Cerebellar nuclear complex (tissue), 1 donor: Measurements from ENCODE around the gene SLC22A31.

ENCODE experiments used
- DNase-seq, 2 experiments: peaks; one replicate each; lab custom pipeline; 2025; lab: John Stamatoyannopoulos, UW

The SLC22A31 gene

DNA sequence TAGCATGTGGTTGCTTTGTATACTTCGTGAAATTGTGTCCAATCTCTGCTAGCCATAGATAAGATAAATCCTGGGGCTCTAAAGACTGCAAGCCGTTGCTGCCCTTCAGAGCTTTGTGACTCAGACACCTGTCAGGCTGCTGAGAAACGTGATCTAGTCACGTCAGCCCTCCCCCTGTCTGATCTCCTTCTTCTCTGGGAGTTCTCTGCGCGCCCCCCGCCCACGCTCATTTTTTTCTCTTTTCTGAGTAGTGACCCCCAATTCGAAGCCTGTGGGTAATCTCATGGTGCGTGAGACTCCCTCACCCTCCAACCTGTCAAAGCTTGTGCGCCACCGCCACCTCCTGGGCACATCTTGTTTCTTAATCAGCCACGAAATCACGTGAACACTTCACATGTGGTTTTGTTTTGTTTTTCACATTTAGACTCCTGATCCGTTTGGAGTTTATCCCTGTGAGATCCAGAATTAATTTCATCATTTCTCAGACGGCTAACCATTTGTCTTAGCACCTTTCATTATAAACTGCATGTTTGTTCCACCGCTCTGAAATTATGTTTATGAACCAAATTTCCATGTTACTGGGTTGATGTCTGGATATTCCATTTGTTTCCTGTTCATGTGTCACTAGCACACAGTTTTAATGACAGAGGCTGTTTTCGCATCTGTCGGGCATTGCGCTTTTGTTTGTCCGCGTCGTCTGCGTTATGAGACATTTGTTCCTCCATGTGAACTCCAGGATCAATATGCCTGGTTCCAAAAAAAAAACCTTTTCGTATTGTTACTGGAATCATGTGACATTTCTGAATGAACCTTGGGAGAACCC lies 16.2 kb upstream of the SLC22A31 start:
- DNase-seq: peak in 1 of 2 experiments; percentile 65

DNA sequence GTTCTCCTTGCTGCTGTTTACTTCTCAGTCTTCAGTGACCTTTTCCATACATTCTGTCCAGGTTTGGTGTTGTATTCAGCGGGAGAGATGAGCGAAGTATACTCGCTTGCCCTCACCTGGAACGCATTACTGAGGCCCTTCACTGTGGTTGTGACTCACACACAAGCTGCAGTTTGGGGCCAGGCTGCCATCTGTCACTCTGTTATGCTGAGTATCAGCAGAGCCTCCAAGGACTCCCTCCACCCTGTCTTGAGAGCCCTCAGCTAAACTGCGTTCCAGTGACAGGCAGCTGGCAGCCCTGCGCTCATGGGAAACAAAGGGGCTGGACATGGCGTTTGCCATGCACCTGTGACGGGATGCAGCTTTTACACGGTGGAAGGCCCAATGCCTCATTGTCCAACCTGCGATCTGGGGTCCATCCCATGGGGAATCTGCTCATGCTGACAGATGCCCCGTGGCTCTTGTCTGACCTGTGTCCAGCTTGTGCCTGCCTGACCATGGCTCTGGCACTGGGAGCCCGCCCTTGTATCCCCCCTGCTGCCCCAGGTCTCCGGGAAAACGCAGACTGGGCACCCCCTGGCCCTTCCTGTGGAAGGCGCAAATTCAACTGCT lies 10.7 kb upstream of the SLC22A31 start:
- peak in 1 of 2 experiments; percentile 53 for DNase-seq

DNA sequence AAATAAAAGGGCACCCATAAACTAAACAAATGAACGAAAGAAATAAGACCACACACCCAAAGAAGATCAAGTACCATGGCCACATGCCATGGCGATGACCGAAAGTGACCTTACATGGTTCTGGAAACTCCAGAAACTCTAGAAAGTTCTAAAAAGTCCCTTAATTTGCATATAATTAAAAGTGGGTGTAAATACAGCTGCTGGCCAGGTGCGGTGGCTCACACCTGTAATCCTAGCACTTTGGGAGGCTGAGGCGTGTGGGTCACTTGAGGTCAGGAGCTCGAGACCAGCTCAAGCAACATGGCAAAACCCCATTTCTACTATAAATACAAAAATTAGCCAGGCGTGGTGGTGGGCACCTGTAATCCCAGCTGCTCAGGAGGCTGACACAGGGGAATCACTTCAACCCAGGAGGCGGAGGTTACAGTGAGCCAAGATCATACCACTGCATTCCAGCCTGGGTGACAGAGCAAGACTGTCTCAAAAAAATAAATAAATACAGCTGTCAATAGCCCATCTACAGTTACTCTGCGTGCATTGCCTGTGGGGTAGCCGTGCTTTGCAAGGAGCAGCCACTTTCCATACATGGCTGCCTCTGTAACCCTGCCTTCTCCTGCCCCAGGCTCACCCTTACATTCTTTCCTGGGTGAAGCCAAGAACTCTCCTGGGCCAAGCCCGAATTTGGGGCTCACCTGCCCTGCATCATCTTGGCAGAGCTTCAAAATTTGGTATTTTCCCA lies 10.0 kb upstream of the SLC22A31 start:
- DNase-seq: no peak

DNA sequence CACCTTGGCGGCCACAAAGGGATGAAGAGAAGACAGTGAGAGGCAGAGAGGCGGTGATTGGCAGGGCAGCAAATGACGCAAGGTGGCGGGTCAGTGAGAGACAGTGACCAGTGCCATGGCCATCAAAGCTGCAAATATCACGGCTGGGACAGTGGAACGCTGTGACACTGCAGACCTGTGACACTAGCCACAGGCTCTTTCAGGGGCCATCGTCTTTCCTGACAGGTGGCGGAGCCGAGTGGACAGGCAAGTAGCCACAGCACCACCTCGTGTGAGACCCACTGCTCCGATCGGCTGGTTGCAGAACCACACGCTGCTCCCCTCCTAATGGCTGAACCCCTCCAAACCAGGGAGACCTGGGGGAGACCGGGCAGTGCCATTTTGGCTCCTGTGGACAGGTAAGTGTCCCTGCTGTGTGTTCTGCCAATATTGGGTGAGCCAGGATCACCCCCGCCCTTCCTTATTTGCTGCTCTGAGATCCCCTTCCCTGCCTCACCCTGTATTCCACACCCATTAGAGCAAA lies 9.2 kb upstream of the SLC22A31 start:
- DNase-seq: no peak

DNA sequence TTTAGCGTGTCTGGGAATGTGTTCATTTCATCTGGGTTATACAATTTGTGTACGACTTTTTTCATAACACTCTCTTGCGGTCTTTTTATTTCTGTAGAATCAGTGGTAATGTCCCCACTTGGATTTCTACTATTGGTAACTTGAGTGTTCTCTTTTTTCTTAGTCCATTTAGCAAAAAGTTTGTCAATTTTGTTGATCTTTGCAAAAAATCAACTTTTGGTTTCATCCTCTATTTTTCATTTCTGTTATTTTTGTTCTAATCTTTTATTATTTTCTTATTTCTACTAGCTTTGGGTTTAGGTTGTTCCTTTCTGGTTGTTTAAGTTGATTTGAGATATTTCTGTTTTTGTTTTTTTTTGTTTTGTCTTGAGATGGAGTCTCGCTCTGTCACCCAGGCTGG lies 7.7 kb upstream of the SLC22A31 start:
- DNase-seq: no peak

DNA sequence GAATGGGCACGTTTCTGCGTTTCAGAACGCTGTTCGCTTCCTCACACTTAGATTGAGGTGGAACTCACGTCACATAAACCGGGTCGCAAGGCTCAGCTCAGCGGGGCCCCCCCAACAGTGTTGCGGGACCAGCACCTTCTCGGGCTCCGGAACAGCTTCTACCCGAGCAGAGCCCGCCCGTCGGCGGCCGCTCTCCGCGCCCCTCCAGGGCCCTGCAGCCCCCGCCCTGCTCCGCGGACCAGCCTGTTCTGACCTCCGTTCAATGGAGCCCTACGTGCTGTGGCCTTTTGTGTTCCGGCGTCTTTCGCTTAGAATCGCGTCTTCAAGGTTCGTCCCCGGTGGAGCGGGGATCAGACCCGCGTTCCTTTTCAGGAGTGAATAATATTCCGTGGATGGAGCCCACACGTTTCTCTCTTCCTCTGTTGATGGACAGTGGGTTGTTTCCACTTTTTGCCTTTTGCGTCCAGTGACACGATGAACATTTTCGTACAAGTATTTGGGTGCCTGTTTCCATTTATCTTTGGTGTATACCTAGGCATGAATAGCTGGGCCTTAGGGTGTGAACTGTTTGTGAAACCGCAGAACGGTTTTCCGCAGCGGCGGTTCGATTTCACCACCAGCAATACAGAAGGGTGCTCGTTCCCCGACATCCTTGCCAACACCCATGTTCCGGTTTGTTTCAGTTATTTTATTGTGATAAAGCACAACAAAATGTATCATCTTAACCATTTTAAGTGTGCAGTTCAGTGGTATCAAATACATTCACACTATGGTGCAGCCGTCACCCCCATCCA lies 2.3 kb upstream of the SLC22A31 start:
- DNase-seq: no peak

DNA sequence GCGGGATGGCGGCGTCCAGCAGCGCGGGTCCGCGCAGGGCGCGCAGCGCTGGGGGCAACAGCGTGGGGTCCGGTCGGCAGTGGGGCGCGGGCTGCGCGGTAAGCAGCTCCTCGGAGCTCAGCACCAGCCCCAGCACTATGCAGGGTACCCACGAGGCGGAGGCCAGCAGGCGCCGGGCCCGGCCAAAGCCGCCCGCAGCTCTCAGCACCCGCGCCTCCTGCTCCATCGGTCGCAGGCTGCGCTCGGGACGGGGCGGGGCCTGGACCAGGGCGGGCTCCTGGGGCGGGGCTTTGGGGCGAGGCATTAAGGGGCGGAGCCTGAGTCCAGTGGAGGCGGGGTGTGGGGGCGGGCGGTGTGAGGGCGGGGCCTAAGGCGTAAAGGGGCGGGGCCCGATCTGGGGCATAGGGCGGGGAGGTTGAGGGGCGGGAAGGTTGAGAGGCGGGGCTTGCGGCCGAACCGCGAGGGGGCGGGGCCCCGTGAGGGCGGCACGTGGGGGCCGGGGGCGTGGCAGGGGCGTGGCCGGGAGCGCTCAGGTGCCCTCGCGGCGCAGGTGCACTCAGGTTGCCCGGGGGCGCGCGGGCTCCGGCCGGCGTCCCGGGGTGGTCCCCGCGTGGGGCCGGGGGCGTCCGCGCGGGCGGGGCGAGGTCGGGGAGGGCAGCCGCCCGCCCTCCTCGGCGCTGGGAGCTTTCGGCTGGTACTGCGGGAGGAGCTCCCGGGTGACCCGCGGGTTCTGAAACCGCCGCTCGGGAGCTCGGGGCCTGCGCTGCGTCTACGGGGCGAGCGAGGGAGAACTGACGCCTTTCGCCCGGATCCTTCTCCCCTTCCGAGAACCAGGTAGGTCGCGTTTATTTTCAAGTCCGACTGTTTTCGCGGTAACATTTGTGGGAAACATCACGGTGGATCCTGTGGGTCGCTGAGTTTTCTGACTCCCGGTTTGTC lies 1.4 kb upstream of the SLC22A31 start:
- DNase-seq: peak in 1 of 2 experiments; percentile 46

DNA sequence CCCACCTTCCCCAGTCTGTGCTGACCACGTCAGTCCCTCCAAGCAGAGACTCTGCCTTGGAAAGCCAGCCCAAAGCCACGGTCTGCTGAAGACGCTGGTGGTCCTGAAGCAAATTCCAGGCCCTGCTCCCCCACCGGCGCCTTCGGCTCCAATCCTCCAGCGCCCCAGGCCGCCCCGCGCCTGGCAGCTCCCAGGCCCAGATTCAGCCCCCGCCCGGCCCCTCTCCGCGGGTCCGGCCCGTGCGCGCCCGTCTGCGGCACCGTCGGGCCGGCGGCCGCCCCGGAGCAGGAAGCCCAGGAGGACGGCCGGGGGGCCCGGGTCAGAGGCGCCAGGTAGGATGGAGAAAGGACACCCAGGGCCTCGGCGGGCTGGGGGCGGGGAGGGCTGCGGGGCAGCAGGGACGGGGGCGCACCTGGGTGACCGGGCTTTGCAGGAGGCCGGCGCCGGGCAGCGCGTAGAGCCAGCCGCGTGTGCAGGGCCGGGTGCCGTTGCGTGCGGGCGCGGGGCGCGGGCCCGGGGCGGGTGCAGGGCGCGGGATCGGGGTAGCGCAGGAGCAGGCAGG lies 594 bp upstream of the SLC22A31 start:
- no peak for DNase-seq

DNA sequence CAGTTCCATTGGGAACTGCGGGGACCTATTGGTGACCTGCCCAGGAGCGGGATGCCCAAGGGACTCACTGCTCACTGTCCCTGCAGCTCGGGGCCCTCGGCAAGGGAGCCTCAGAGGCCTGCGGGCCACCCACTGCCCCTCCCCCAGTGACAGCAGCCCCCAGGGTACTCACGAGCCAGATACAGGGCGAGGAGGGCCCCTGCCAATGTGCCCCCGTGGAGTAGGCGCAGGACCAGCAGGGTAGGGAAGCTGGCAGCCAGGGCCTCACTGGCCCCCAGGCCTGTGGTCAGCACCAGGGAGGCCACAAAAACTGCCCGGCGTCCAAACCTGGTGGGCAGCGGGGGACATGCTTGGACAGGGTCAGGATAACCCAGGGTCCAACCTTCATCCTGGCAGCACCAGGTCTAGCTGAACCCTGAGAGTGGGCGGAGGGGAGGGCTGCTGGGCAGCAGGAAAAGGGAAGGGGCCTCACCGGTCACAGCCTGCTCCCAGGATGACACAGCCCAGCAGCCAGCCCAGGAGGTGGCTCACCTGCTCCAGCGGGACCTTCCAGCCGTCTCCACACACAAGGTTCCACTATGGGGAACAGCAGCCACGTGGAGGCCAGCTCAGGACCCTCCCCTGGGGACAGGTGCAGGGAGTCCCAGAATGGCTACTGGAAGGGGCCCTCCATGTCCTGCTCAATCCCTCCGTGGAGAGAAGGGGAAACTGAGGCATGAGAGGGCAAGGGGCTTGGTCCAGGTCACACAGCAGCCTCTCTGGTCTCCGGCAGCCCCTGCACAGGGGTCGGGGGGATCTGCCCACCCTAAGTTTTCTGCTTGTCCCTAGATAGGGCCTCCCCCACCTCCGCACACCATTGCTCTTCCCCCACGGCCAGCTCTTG lies 855 bp downstream of the SLC22A31 start:
- no peak for DNase-seq

DNA sequence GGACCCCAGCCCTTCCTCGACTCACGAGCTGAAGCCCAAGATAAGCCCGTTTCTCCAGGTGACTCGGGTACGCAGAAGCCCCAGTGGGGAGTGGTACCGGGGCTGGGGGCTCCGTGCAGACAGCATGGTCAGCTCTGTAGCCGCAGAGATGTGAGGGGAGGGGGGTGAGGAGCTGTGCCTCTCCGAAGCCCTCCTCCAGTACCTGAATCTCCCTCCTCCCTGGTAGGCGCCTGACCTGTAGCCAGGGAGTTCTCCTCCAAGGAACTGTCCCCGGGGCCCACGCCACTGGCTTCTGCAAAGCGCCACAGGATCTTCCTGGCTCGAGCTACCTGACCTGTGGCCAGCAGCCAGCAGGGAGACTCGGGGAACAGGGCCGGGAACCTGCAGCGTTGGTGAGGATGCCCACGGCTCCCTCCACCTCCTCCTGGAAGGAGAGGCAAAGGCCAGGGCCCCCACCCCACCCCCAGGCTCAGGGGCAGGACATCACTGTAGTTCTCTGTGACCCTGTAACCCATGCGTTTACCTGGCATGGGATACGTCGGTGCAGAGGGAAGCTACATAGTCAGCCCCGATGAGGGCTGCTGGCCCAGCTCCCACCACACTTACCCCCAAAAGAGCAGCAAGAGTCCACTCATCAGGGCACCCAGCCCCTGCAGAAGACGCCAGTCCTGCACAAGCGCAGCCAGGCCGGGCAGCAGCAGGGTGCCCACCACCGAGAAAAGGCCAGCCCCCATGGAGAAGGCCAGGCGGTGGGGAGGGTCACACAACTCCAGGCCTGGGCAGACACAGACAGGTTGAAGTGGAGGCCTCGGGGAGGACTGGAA lies 1.7 kb downstream of the SLC22A31 start:
- no peak for DNase-seq

DNA sequence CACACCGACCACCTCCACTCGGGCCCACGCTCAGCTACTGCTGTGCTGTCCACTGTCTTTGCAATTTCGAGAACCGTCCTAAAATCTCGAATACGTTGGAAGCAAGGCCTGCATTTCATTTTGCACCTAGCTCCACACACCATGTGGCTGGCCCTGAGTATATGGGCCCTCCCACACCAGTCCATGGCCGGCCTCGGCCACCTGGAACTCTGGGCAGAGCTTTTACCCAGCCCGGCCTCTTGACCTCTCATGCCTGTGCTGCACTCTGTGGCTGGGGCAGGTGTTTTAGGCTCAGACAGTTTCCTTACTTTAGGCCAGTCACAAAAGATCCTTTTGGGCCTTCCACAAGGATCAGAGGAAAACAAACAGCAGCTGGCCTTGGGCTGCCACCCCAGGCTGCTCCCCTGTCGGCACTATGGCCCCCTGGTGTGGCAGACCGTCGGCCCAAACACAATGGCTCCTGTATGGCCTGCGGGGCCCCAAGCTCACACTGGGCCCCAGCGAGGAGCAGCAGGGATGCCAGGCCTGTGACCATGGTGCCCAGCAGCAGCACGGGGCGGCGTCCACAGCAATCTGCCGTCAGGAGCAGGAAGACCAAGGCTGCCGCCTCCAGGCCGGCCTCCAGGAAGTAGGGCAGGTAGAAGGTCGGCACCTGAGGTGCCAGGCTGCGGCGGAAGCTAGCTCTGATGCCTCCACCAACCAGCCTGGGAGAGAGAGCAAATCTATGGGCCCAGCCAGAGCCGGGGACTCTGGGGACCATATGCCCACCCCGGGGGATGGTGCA lies 2.5 kb downstream of the SLC22A31 start:
- DNase-seq: no peak

DNA sequence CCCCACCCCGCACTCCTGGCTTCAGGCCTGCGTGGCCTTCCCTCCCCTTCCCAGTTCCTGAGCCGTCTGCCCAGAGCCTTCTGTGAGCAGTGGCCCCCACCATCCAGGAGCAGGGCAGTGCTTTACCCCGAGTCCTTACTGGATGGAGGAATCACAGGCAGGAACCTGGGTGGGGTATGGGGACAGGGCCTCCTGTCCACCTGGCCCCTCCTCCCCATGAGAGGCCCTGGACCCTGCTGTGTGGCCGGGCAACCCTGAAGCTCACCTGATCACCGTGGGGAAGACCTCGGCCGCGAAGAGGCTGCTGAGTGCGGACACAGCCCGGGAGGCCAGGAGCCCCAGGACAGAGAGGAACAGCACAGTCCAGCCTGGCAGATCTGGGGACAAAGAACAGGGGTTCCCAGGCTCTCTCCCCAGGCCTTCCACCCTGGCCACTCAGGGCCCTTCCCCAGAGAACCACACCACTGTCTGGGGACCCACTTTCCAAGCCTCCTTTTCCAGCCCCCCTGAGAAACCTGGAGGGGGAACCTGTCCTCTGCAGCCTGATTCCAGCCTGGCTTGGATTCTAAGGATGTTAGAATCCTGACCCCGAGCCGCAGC lies 3.2 kb downstream of the SLC22A31 start:
- no peak for DNase-seq

DNA sequence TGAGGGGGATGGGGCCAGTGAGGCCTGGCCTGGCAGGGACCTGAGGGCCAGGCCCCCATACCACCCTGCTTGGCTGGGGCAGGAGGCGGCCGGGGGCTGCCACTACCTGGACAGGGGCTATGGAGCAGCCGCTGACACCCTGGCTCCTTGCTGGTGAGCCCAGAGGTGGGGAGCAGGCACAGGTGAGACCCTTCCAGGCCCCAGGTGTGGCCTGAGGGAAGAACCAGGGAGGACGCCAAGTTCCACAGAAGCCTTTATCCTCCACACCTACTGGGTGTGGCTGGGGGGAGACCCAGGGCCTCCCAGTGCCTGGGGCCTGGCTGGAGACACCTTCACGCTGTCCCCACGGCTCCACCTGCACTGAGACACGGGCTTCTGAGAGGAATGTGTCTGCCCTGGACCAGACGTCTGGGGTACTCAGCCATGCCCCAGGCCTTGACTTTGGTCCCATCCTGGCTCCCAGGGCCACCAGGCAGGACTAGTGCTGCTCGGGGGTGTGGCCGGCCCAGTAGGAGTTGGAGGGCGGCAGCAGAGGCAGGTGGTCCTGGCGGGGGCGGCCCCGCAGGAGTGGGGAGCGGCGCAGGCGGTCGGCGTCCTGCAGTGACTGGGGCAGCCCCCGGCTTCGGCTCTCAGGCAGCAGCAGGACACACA lies 4.7 kb downstream of the SLC22A31 start:
- DNase-seq: no peak

DNA sequence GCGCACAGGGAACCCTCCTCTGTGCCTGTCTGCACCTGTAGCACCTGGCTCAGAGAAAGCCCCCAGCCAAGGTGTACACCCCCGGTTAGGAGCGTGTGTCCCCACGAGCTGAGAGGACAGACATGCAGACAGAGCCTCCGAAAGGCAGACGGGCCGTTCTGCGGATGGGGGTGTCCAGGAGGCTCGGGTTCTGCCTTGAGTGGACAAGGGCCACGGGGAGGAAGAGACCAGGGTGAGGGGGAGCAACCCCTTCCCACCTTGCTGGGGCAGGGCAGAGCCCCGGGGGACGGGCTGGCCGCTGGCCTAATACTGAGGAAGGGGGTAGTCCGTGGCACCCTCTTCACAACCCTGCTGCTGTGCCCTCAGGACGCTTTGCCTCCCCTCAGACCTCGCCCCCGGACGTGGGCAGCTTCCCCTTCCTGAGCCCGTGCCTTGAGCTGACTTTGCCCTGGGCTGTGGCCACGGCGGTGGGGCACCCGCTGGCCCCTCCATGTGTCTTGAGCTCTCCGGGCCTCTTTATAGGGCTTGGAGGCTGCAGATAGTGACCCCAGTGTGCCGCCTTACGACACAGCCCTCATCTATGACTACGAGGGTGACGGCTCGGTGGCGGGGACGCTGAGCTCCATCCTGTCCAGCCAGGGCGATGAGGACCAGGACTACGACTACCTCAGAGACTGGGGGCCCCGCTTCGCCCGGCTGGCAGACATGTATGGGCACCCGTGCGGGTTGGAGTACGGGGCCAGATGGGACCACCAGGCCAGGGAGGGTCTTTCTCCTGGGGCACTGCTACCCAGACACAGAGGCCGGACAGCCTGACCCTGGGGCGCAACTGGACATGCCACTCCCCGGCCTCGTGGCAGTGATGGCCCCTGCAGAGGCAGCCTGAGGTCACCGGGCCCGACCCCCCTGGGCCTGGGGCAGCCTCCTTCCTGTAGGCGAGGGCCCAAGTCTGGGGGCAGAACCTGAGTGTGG lies 5.7 kb downstream of the SLC22A31 start:
- DNase-seq: no peak

DNA sequence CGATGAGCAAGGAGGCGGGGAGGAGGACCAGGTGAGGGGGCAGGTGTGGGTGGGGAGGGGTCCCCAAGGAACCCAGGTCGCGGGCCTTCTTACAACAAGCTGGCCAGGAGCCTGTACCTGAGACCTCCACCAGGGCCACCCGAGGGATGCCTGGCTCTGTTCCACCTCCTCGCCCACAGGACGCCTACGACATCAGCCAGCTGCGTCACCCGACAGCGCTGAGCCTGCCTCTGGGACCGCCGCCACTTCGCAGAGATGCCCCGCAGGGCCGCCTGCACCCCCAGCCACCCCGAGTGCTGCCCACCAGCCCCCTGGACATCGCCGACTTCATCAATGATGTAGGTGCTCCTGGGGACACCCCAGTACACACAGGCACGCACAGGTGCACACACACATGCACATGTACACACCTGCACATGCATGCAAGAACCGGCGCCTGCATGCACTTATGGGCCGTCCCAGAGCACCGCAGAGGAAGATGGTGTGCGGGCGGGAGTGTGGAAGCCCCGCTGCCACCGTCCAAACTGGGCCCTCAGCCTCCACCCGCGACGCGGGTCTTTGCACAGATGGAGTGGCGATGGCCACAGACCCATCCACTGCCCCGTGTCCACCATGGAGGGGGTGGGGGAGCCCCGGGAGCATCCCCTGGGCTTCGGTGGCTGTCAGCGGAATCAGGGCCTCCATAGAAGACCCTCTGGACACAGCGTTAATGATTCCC lies 6.6 kb downstream of the SLC22A31 start:
- no peak for DNase-seq
